HepG2 (cell line): ENCODE measurements around the gene FSCN2. TPM values are rescaled to one million over a fixed set of nuclear protein-coding genes. Genes with fewer than 3 reads are reported as not detected.
A peak's percentile ranks its signal among the peaks of the same experiment; 100 is the strongest.

Source experiments
- AGO2 ChIP-seq: fragments of 200-400 bp; formaldehyde crosslinking; optimal IDR thresholded peaks from 2 replicates; pipeline ENCODE3; 2017; ENCODE audit warnings: mild to moderate bottlenecking, low read depth, low read length, moderate library complexity
- CEBPG ChIP-seq: IDR thresholded peaks from 2 replicates; pipeline ENCODE4 v1.6.1; 2016
- CERS6 ChIP-seq: sonication (generic); formaldehyde crosslinking; IDR thresholded peaks from 2 replicates; pipeline ENCODE4 v1.5.0; 2020; ENCODE audit warnings: missing genetic modification reagents
- HIC2 ChIP-seq: sonication (generic); formaldehyde crosslinking; IDR thresholded peaks from 2 replicates; pipeline ENCODE4 v1.9.0; 2022; ENCODE audit warnings: low read depth, missing genetic modification reagents
- HNRNPL ChIP-seq: fragments of 200-400 bp; formaldehyde crosslinking; IDR thresholded peaks from 2 replicates; pipeline ENCODE4 v1.6.1; 2017; ENCODE audit warnings: mild to moderate bottlenecking, low read depth, low read length
- KAT2B ChIP-seq: fragments of 150-350 bp; IDR thresholded peaks from 2 replicates; pipeline ENCODE4 v1.6.1; 2014; ENCODE audit warnings: low read depth, low read length, borderline replicate concordance
- MTERF4 ChIP-seq: sonication (generic); formaldehyde crosslinking; IDR thresholded peaks from 2 replicates; pipeline ENCODE4 v1.8.0; 2023; ENCODE audit warnings: mild to moderate bottlenecking, missing genetic modification reagents
- MXD4 ChIP-seq: IDR thresholded peaks from 2 replicates; pipeline ENCODE4 v1.6.1; 2016; ENCODE audit warnings: mild to moderate bottlenecking, missing biosample characterization, missing genetic modification reagents
- NCOR1 ChIP-seq: fragments of 200-600 bp; sonication (generic); IDR thresholded peaks from 2 replicates; pipeline ENCODE4 v1.7.0; 2017; ENCODE audit warnings: antibody characterized with exemption, low read length, borderline replicate concordance
- PHF21A ChIP-seq: sonication (generic); formaldehyde crosslinking; IDR thresholded peaks from 2 replicates; pipeline ENCODE4 v1.5.0; 2020; ENCODE audit warnings: mild to moderate bottlenecking, missing genetic modification reagents
- POLR2A ChIP-seq, 2 experiments: IDR thresholded peaks; 2 replicates each; pipeline ENCODE4 v1.6.1; 2011; ENCODE audit warnings: low read depth in 2 of 2, low read length in 2 of 2, mild to moderate bottlenecking in 1 of 2, moderate library complexity in 1 of 2; ENCODE audit not compliant: insufficient read depth in 1 of 2
- POLR2G ChIP-seq: fragments of 200-400 bp; formaldehyde crosslinking; IDR thresholded peaks from 2 replicates; pipeline ENCODE4 v1.6.1; 2018; ENCODE audit warnings: mild to moderate bottlenecking, low read depth, low read length, moderate library complexity
- SAP130 ChIP-seq: IDR thresholded peaks from 2 replicates; pipeline ENCODE4 v1.6.1; 2016; ENCODE audit warnings: low read depth
- SP1 ChIP-seq, 2 experiments: fragments of 450-650 bp in 1 of 2; sonication (generic) in 1 of 2; formaldehyde crosslinking in 1 of 2; IDR thresholded peaks; 2 replicates each; pipeline versions ENCODE4 v1.4.0 to v1.6.1; 2016 to 2020; ENCODE audit warnings: missing genetic modification reagents in 1 of 2
- YEATS2 ChIP-seq: sonication (generic); formaldehyde crosslinking; IDR thresholded peaks from 2 replicates; pipeline ENCODE4 v1.4.0; 2020; ENCODE audit warnings: missing genetic modification reagents, borderline replicate concordance
- ZC3H13 ChIP-seq: sonication (generic); formaldehyde crosslinking; IDR thresholded peaks from 2 replicates; pipeline ENCODE4 v1.8.1; 2023; ENCODE audit warnings: mild to moderate bottlenecking, missing genetic modification reagents, moderate library complexity
- ZC3H4 ChIP-seq: sonication (generic); formaldehyde crosslinking; IDR thresholded peaks from 2 replicates; pipeline ENCODE4 v1.4.0; 2020; ENCODE audit warnings: missing genetic modification reagents, borderline replicate concordance
- ZFP91 ChIP-seq: sonication (generic); formaldehyde crosslinking; IDR thresholded peaks from 2 replicates; pipeline ENCODE4 v1.9.0; 2022; ENCODE audit warnings: missing genetic modification reagents, mild to moderate bottlenecking, borderline replicate concordance
- ZMYM2 ChIP-seq: sonication (generic); formaldehyde crosslinking; IDR thresholded peaks from 2 replicates; pipeline ENCODE4 v1.8.0; 2022; ENCODE audit warnings: mild to moderate bottlenecking, missing genetic modification reagents
- ZNF232 ChIP-seq: sonication (generic); formaldehyde crosslinking; IDR thresholded peaks from 2 replicates; pipeline ENCODE4 v1.4.0; 2020; ENCODE audit warnings: missing genetic modification reagents, borderline replicate concordance
- ZNF687 ChIP-seq: sonication (generic); formaldehyde crosslinking; IDR thresholded peaks from 2 replicates; pipeline ENCODE4 v1.5.1; 2020; ENCODE audit warnings: mild to moderate bottlenecking, missing genetic modification reagents, moderate library complexity
- polyA plus RNA-seq, 8 experiments: library from polyadenylated mRNA; depleted of rRNA in 3 of 8; stranded (reverse) in 7 of 8; unstranded in 1 of 8; fragments of >200 nt; fragmentation: Illumina TruSeq in 4 of 8; extraction: Trizol in 4 of 8; gene quantifications; 2 replicates each; pipeline versions ENCODE4 v1.2.1 to v1.2.3, GENCODE V29; 2011 to 2016; ENCODE audit warnings: low read depth in 4 of 8, missing spikeins in 1 of 8, mixed read lengths in 1 of 8; ENCODE audit not compliant: insufficient read depth in 1 of 8
- total RNA-seq, 5 experiments: library from RNA; depleted of rRNA; stranded (reverse); fragments of >200 nt; fragmentation: Illumina TruSeq; extraction: Trizol; gene quantifications; 2 replicates each; pipeline ENCODE4 v1.2.3, GENCODE V29; 2016; ENCODE audit warnings: low read depth in 1 of 5

Gene FSCN2
- total and polyA plus RNA-seq, 2 of the 13 experiments (the other 11 are each of a cell fraction or from before 2014, with no cell fraction given): 0.09 TPM; not detected in 1

GRCh38 chr17:81508639-81509206, 19.5 kb upstream of the FSCN2 start (continued):
- TF ChIP-seq ZNF687: peak; percentile 35
- 0 out of 2 replicates have a peak, but pooled peaks have one; percentile 3 for TF ChIP-seq ZNF232 (CRISPR knock-in tag)
- no peak for TF ChIP-seq MXD4 (CRISPR knock-in tag)
- TF ChIP-seq HIC2 (CRISPR knock-in tag): no peak
- peak; percentile 24; the same call in 1 of the 2 replicates for TF ChIP-seq ZC3H4 (CRISPR knock-in tag)
- 0 out of 2 replicates have a peak, but pooled peaks have one; percentile 23 for TF ChIP-seq HNRNPL
- no peak for TF ChIP-seq SAP130 (CRISPR knock-in tag)
- TF ChIP-seq MTERF4 (CRISPR knock-in tag): peak; percentile 57; the same call in 1 of the 2 replicates
- no peak for TF ChIP-seq NCOR1
- TF ChIP-seq YEATS2: no peak
- no peak for TF ChIP-seq SP1 (IDR thresholded peaks at IDR 0.05)
- TF ChIP-seq SP1 (CRISPR knock-in tag; IDR thresholded peaks at IDR 0.05): no peak
- TF ChIP-seq PHF21A: no peak
- peak; percentile 66 for TF ChIP-seq POLR2G
- TF ChIP-seq CEBPG (CRISPR knock-in tag): no peak
- TF ChIP-seq ZFP91: no peak
- TF ChIP-seq ZC3H13 (CRISPR knock-in tag): no peak; the same call in 1 of the 2 replicates
- no peak for TF ChIP-seq ZMYM2 (CRISPR knock-in tag)
- TF ChIP-seq KAT2B: no peak
- TF ChIP-seq POLR2A (IDR thresholded peaks at IDR 0.05; ENCODE audit: insufficient read depth in 1 of 2, low read depth in 2 of 2, low read length in 2 of 2): peak; percentile 55 to 81; a peak in 3 of 4 replicates
- peak; percentile 58 for TF ChIP-seq AGO2
- no peak for TF ChIP-seq CERS6 (CRISPR knock-in tag)
- TF ChIP-seq, all 625 proteins: peak for 18
